Thyroid gland (tissue), 4 donors: ENCODE results near the gene DDX28. TPM values are rescaled to one million over a fixed set of nuclear protein-coding genes. Genes with fewer than 3 reads are reported as not detected.

ENCODE experiments used
- DNase-seq, 2 donors: peaks; one replicate each; pipeline ENCODE4 v3.0.0-alpha.2; 2019
- H3K27ac ChIP-seq, 3 donors: fragments of 200-600 bp; sonication (generic); 1 replicate in 2 of 3; 2 replicates in 1 of 3; pipeline ENCODE4 v1.5.1; 2016 to 2019; ENCODE audit warnings: mild to moderate bottlenecking in 1 of 3, moderate library complexity in 1 of 3
- H3K27me3 ChIP-seq: fragments of 200-600 bp; sonication (generic); one replicate; pipeline ENCODE4 v1.5.1; 2019
- H3K36me3 ChIP-seq, 2 donors: fragments of 200-600 bp; sonication (generic); one replicate each; pipeline ENCODE4 v1.5.1; 2016 to 2019
- H3K4me1 ChIP-seq, 2 donors: fragments of 200-600 bp; sonication (generic); one replicate each; pipeline ENCODE4 v1.5.1; 2017 to 2019
- H3K4me3 ChIP-seq, 3 donors: fragments of 200-600 bp; sonication (generic); replicated peaks in 1 of 3; 1 replicate in 2 of 3; 2 replicates in 1 of 3; pipeline ENCODE4 v1.5.1; 2016; ENCODE audit warnings: mild to moderate bottlenecking in 1 of 3
- H3K9me3 ChIP-seq: fragments of 200-600 bp; sonication (generic); one replicate; pipeline ENCODE4 v1.5.1; 2017
- POLR2A ChIP-seq, 2 donors: fragments of 450-650 bp; IDR thresholded peaks; one replicate each; pipeline ENCODE4 v1.6.1; 2017; ENCODE audit warnings: antibody characterized with exemption in 2 of 2, mild to moderate bottlenecking in 2 of 2, moderate library complexity in 1 of 2
- WGBS, 2 donors: methylation state at CpG; one replicate each; pipeline ENCODE4 v1.1.5; 2017; 5-methylcytosine and 5-hydroxymethylcytosine counted together
- intact Hi-C: fragments of 100-400 bp; cut with DNase I; formaldehyde crosslinking; loops from one replicate; pipeline ENCODE4 v1.15.1; 2023
- total RNA-seq, 4 donors: library from RNA; depleted of rRNA; stranded (reverse); fragments of >200 nt; gene quantifications; one replicate each; pipeline ENCODE4 v1.2.3, GENCODE V29; 2016
- TF ChIP-seq, protein P1 (sequence below), 6 experiments: fragments of 200-600 bp in 3 of 6; fragments of 450-650 bp in 3 of 6; sonication (generic) in 3 of 6; IDR thresholded peaks; one replicate each; pipeline ENCODE4 v1.5.1; 2016 to 2019; ENCODE audit warnings: antibody characterized with exemption in 6 of 6, mild to moderate bottlenecking in 2 of 6, inconsistent platforms in 1 of 6, moderate library complexity in 1 of 6

The DDX28 gene
- total RNA-seq, 4 donors from 2014 or later, result 4.2 to 10.0 (median 6.6) TPM

DNA sequence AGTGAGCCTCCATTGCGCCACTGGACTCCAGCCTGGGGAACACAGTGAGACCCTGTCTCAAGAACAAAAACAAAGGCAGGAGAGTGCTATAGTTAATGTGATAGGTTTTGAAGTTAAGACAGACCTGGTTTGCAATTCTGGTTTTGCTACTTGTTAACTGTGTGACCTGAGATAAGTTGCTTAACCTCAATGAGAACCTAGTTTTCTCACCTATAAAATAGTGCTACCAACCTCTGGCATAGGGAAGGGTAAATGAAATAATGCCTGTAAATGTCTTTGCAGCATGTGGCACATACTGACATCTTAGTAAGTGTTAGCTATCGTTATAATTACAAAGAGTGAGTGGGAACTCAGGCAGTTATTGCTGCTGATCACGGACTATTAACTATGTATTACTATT lies 32.4 kb upstream of the DDX28 start:
- DNase-seq, result no peak
- Histone ChIP-seq H3K27me3 (no peaks in the 10 kb centered on the region), H3K4me1 (no peaks in the 10 kb centered on the region), H3K9me3 (no peaks in the 10 kb centered on the region), H3K27ac (no peak overlapping the region), H3K36me3 (no peaks in the 10 kb centered on the region), H3K4me3 (no peak overlapping the region)
- TF ChIP-seq, protein P1, sequence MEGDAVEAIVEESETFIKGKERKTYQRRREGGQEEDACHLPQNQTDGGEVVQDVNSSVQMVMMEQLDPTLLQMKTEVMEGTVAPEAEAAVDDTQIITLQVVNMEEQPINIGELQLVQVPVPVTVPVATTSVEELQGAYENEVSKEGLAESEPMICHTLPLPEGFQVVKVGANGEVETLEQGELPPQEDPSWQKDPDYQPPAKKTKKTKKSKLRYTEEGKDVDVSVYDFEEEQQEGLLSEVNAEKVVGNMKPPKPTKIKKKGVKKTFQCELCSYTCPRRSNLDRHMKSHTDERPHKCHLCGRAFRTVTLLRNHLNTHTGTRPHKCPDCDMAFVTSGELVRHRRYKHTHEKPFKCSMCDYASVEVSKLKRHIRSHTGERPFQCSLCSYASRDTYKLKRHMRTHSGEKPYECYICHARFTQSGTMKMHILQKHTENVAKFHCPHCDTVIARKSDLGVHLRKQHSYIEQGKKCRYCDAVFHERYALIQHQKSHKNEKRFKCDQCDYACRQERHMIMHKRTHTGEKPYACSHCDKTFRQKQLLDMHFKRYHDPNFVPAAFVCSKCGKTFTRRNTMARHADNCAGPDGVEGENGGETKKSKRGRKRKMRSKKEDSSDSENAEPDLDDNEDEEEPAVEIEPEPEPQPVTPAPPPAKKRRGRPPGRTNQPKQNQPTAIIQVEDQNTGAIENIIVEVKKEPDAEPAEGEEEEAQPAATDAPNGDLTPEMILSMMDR (IDR thresholded peaks at IDR 0.05), result no peak
- no peak for TF ChIP-seq POLR2A (IDR thresholded peaks at IDR 0.05)
- intact Hi-C loops, result no loop called here
- 95 to 96% methylated on average over 3 of the region's 3 CpGs for WGBS, 2 donors

- H3K36me3 ChIP-seq, result peaks cover 0 to 5% of the 10 kb centered on the region in 2 donors
- 93 to 100% methylated on average over 2 of the region's 2 CpGs for WGBS, 2 donors
- H3K27ac ChIP-seq, result no peak overlapping the region
Observed at GRCh38 chr16:68049449-68049848, 26.4 kb upstream of the DDX28 start.

DNA sequence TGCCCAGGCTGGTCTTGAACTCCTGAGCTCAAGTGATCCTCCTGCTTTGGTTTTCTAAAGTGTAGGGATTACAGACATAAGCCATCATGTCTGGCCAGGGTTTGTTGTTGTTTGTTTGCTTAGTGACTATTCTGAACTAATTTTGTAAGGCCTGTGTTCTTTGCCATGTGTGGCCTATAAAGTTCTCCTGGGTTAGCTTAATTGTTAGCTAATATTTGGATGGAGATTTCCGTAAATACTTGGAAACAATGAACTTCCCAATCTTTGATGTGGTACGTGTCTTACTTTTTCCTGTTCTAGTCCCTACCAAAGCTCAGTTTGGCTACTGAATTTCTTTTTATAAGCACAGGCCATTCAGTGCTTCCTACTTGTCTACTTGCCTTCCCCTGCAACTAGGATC lies 25.0 kb upstream of the DDX28 start:
- Histone ChIP-seq H3K4me3 (no peak overlapping the region), H3K27me3 (no peaks in the 10 kb centered on the region), H3K27ac (no peak overlapping the region), H3K4me1 (no peaks in the 10 kb centered on the region), H3K9me3 (no peaks in the 10 kb centered on the region), H3K36me3 (peaks cover 0 to 5% of the 10 kb centered on the region in 2 donors)
- no peak for DNase-seq
- intact Hi-C loops, result no loop called here
- WGBS, 2 donors, result 84 to 88% methylated on average over 2 of the region's 2 CpGs
- TF ChIP-seq, protein P1 (IDR thresholded peaks at IDR 0.05), result no peak
- no peak for TF ChIP-seq POLR2A (IDR thresholded peaks at IDR 0.05)

More at GRCh38 chr16:68049449-68049848, 26.4 kb upstream of the DDX28 start:
- no peaks in the 10 kb centered on the region for H3K9me3 ChIP-seq
- no peaks in the 10 kb centered on the region for H3K4me1 ChIP-seq
- no peak overlapping the region for H3K4me3 ChIP-seq
- TF ChIP-seq, protein P1 (IDR thresholded peaks at IDR 0.05), result no peak
- TF ChIP-seq POLR2A (IDR thresholded peaks at IDR 0.05), result no peak
- DNase-seq, result no peak
- no peaks in the 10 kb centered on the region for H3K27me3 ChIP-seq
- intact Hi-C loops, result no loop called here

DNA sequence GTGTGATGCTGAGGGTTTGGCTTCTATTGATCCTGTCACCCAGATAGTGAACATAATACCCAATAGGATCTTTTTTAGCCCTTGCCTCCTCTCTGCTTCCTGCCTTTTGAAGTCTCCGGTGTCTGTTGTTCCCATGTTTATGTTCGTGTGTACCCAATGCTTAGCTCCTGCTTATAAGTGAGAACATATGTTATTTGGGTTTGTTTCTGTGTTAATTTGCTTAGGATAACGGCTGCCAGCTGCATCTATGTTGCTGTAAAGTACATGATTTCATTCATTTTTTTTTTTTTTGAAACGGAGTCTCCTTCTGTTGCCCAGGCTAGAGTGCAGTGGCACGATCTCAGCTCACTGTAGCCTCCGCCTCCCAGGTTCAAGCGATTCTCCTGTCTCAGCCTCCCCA lies 23.1 kb upstream of the DDX28 start:
- no peak for DNase-seq
- no peak for TF ChIP-seq POLR2A (IDR thresholded peaks at IDR 0.05)
- TF ChIP-seq, protein P1 (IDR thresholded peaks at IDR 0.05), result no peak
- Histone ChIP-seq H3K4me3 (no peak overlapping the region), H3K27me3 (no peaks in the 10 kb centered on the region), H3K27ac (no peak overlapping the region), H3K9me3 (no peaks in the 10 kb centered on the region), H3K4me1 (no peaks in the 10 kb centered on the region), H3K36me3 (peaks cover 0 to 5% of the 10 kb centered on the region in 2 donors)
- WGBS, 2 donors, result 89 to 90% methylated on average over 7 of the region's 7 CpGs
- intact Hi-C loops, result no loop called here

GRCh38 chr16:68041783-68042182 lies 18.8 kb upstream of the DDX28 start:
- H3K4me3 ChIP-seq, result no peak overlapping the region
- H3K27ac ChIP-seq, result no peak overlapping the region
- TF ChIP-seq POLR2A (IDR thresholded peaks at IDR 0.05), result no peak
- TF ChIP-seq, protein P1 (IDR thresholded peaks at IDR 0.05), result no peak
- intact Hi-C loops, result loop anchor here (5.0 kb wide), 2 partner anchors 49 to 159 kb away; partner anchors contain the start of gene NRN1L
- H3K4me1 ChIP-seq, result peaks cover 0 to 3% of the 10 kb centered on the region in 2 donors
- 87 to 92% methylated on average over 2 of the region's 2 CpGs for WGBS, 2 donors
- no peaks in the 10 kb centered on the region for H3K9me3 ChIP-seq
- no peak for DNase-seq
- H3K36me3 ChIP-seq, result no peaks in the 10 kb centered on the region
- no peaks in the 10 kb centered on the region for H3K27me3 ChIP-seq
